GM18511 (cell line): Measurements from ENCODE around the gene KMT5C.

Source experiments
- ATAC-seq: cut with Tn5 transposase; IDR thresholded peaks from one replicate; pipeline ENCODE4 v1.9.1; 2021; ENCODE audit warnings: mild to moderate bottlenecking, moderate library complexity; ENCODE audit not compliant: unreplicated experiment

KMT5C gene

DNA sequence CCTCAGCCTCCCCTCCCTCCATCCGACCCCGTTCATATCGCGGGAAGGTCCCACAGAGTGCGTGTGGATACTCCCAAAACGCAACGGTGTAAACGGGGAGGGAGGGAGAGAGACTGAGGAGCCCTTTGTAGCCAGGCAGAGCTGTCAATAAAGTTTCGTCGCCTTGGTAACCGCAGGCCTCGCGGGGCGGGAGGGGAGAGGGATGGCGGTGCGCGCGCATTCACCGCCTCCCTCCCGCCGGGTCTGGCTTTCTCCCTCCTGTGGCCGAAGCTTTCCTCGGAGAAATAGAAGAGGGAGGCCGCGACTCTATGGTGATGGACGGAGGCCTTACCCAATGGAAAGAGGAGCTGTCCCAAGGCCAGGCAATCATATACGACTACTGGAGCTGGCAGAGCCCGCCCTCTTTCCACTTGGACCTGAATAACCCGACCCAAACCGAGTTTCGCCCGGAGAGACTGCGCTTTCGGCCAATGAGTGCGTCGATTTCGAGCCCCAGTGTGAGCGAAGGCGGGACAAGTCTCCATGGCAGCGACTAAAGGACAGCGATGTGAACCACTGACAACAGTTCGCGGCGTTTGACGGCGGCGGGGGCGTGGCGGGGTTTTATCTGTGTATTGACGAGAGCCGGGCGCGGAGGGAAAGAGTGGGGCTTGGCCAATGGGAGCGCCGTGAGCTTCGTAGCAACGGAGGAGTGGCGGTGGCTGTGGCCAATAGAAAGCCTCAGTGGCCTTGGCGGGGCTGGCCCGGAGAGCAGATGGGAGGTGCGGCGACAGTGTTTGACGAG, at the start of gene KMT5C:
Gene KMT5C, plus strand, starts transcription at position 772 of the 784 bp plus-strand sequence. CDS start 2,061 bp downstream, outside the sequence.
- ATAC-seq: peak; percentile 87

DNA sequence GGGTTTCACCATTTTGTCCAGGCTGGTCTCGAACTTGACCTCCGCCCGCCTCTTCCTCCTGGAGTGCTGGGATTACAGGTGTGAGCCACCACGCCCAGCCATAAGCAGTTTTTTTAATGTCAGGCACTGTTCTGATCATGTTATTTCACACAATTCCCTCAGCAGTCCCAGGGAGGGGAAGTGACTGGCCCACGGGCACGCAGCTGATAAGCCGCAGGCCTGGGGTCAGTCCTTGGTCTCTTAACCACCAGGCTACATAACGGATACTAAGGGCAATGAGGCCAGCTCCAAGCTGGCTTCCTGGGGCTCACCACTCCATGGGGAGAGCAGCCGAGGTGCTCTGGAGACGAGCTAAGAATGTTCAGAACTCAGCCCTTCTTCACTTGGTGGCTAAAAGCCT, 42.4 kb upstream of the KMT5C start:
- ATAC-seq: no peak

DNA sequence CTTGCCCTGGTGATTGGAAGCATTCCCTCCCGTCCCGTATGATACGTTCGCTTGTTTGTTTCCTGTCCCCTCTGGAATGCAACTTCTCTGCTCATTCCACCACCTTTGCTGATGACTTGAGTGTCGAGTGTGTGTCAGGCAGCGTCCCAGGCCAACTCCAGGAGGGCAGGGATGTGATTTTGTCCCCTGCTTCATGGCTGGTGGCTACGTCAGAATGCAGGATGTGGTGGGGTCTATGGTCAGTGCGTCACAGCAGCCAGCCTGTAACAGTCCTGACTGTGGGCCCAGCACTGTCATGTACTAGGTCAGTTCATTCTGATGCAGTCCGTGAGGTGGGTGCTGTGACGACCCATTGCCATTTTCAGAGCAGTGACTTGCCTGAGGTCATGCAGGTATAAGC, 39.7 kb upstream of the KMT5C start:
- no peak for ATAC-seq

DNA sequence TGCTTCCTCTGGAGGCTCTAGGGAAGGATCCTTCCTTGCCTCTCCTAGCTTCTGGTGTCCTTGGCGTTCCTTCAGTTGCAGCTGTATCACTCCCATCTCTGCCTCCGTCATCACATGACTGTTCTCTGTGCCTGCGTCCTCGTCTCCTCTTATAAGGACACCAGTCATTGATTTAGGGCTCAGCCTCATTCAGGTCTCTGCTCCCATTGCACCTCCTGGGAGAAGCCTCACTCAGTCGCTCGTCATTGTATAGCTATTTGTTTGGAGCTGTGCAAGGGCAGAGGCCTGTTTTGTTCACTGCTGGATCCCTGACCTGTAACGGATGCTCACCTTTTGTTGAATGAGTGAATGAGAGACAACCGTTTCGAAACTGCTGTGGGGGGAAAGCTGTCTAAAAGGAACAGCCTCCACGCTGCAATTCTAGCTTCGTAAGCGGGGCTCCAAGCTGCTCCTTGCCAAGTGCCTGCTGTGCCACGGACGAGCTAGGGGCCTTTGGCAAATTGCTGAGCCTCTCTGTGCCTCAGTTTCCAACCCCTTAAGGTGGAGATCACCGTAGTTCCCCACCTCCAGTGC, 38.7 kb upstream of the KMT5C start:
- no peak for ATAC-seq

DNA sequence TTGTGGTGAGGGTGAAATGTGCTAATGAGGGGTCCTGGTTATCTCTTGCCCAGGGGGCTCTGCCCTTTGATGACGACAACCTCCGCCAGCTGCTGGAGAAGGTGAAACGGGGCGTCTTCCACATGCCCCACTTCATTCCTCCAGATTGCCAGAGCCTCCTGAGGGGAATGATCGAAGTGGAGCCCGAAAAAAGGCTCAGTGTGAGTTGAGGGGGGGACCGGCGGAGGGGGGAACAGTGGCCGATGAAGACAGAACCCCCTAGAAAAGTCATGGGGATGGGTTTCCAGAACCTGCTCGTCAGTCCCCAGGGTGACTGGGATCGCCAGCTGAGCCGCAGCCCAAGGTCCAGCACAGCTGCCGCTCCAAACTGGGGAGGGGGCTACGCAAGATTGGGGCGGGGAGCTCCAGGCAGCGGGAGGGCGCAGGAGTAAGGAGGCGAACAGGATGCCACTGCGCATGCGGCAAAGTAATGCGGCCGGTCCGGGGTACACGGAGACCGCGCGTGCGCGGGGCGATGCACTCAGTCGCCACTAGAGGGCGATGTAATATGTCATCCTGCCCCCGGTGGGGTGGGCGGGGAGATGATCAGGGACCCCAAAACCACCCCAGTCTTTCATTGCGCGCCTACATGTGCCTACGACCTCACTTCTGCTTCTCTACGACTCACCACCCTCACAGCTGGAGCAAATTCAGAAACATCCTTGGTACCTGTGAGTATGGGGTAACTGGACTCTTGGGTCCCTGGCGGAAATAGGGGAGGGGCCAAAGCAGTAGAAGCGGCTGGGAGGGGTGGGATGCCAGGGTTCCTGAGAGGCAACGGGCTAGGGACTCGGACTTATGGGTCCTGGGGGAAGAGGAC, 38.0 kb upstream of the KMT5C start:
- ATAC-seq: peak; percentile 67

DNA sequence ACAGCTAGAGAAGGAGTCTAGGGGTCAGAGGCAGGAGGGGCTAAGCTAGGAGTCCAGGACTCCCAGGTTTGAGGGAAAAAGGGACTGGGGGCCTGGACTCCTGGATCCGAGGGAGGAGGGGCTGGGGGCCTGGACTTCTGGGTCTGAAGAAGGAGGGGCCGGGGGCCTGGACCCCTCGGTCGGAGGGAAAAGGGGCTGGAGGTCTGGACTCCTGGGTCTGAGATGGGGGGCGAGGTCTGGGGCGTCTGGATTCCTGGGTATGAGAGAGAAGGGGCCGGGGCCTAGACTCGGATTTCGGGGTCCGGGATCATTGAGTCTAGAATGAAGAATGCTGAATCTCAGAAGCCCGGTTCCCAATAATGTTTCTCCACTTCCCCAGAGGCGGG, 37.4 kb upstream of the KMT5C start:
- ATAC-seq: no peak

DNA sequence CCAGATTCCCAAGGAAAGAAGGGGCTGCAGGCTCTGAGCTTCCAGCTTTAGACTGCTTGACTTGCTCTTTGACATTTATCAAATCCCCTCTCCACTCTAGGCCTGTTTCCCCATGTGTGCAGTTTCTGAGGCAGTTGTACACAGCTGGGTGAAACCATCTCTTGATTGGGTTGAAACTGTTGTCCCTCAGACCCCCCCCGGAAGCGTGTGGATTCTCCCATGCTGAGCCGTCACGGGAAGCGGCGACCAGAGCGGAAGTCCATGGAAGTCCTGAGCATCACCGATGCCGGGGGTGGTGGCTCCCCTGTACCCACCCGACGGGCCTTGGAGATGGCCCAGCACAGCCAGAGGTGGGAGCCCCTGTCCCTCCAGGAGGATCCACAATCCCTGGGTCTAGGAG, 36.2 kb upstream of the KMT5C start:
- no peak for ATAC-seq

DNA sequence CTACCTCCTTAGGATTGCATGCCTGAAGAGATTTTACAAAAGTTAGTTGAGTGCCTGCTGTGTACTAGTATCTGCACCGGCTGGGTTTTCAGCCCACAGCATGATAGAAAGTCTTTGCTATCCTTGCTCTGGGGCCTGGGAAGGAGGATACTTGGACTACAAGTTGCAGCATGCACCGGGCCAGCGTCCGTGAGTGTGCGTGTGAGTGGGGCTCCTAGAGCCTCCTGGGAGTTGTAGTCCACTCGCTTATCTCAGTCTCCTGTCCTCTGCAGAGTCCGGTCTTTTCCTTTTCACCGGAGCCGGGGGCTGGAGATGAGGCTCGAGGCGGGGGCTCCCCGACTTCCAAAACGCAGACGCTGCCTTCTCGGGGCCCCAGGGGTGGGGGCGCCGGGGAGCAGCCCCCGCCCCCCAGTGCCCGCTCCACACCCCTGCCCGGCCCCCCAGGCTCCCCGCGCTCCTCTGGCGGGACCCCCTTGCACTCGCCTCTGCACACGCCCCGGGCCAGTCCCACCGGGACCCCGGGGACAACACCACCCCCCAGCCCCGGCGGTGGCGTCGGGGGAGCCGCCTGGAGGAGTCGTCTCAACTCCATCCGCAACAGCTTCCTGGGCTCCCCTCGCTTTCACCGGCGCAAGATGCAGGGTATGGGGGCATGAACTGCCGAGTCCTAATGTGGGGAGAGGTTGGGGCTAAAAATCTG, 35.2 kb upstream of the KMT5C start:
- no peak for ATAC-seq

DNA sequence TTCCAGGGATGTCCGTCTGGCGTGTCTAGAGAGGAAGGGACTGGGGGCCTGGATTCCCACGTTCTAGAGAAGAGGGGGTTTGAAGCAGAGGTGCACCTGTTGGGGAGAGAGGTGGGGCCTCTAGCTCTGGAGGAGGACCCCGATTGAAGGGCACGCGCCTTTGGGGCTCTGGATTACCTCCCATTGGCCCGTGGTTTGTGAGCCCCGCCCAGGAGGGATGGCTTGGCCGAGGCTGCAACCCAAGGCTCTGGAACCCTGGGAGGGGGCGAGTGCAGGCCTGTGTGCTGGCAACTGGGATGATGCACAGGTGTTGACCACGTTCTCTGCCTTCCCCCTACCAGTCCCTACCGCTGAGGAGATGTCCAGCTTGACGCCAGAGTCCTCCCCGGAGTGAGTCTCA, 34.7 kb upstream of the KMT5C start:
- ATAC-seq: no peak

DNA sequence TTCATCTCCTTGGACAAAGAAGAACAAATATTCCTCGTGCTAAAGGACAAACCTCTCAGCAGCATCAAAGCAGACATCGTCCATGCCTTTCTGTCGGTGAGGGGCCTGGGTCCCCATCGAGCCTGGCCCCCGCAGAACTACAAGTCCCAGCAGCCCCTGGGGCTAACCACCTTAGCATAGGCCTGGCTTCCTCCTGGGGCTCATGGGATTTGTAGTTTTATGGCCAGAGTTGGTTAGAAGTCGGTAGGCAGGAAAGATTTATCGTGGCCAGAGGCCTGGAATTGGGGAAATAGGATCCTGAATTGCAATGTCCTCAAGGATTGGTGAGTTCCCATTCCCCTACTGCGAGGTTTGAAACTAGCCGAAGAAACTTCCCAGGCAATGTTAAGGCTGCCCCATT, 34.2 kb upstream of the KMT5C start:
- no peak for ATAC-seq

DNA sequence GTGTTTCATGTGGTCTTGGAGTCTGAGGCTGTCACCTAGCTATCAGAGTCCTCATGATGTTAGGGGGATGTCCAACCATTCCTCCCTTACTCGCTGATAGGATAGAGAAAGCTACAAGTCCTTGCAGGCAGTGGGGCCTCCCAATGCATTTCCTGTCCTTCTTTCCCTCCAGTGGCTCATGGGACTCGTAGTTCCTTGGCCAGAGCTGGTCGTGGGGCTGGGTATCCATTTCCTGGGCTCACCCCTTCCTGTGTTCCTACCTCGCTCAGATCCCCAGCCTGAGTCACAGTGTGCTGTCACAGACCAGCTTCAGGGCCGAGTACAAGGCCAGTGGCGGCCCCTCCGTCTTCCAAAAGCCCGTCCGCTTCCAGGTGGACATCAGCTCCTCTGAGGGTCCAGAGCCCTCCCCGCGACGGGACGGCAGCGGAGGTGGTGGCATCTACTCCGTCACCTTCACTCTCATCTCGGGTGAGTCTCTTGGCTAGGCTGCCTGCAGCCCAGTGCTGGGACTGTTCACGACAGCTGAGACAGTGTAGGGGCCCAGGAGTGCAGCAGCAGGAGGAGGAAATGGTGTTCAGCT, 33.6 kb upstream of the KMT5C start:
- no peak for ATAC-seq

DNA sequence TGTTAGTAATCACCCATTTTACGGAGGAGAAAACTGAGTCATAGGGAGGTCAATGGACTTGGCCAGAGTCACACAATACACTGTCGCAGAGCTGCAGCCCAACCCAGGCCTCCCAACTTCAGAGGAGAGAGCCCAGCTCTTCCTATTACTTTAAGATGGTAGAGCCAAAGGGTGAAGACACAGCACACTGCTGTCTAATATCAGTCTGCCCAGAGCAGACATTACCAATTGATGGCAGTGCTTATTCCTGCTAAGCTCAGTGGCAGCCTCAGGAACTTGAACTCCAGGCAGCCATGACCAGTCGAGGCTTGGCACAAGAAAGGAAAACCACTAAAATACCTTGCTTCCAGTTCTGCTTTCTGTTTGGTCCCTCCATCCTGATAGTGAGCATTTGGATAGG, 33.0 kb upstream of the KMT5C start:
- ATAC-seq: no peak

DNA sequence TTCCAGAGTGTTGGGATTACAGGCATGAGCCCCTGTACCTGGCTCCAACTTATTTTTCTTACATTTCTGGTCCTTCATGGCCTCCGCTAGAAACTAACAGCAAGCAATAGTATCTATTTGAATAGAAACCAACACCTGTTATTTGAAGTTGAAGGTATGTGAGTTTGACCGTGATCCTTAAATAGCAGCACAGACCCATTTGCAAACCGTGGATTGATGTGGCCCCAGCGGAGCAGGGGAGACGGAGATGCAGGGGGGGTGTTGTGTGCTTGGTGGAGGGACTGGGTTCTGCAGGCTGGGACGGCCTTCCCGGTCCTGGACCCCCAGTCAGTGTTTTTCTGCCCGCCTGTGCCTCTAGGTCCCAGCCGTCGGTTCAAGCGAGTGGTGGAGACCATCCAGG, 31.4 kb upstream of the KMT5C start:
- no peak for ATAC-seq

DNA sequence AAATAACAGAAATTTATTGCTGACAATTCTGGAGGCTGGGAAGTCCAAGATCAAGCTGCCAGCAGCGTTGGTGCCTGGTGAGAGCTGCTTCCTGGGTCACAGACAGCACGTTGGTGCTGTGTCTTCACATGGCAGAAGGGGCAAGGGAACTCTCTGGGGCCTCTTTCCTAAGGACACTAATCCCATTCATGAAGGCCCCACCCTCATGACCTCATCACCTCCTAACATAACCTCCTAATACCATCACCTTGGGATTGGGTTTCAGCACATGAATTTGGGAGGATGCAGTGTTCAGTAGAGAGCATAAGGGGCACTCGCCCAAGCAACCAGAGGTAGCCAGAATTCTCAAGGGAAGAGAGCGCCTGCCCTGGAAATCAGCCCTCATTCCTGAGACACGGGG, 30.2 kb upstream of the KMT5C start:
- ATAC-seq: no peak

DNA sequence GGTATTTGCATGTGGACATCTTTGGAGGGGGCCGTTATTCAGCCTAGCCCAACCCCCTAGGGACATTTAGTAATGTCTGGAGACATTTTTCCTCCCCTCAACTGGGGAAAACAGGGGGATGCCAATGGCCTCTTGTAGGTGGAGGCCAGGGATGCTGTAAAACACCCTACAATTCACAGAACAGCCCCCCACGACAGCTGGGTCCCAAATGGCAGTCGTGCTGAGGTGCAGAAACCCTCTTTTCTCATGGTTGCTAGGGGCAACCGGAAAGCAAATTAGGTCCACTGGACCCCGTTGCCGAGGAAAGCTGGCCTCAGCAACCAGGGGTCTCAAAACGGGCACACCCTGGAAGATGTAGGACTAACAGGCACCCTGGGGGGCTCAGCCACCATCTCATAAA, 29.2 kb upstream of the KMT5C start:
- ATAC-seq: no peak

DNA sequence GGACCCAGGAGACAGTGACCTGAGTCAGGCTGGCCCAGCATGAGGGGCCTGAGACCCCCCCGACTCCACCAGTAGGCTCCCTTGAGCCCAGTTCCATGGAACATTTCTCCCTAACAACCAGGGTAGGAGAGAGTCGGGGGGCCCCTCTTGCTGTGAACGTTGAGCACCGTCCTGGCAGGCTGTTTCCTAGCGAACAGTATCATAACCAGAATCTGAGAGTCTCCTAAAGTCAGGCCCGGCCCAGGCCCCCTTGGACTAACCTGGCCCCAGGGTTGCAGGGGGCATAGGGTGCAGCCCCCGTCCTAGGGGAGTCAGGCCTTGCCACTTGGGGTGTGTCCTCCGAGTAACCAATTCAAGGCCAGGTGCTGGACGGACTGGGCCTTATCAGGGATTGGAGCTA, 28.3 kb upstream of the KMT5C start:
- ATAC-seq: no peak

DNA sequence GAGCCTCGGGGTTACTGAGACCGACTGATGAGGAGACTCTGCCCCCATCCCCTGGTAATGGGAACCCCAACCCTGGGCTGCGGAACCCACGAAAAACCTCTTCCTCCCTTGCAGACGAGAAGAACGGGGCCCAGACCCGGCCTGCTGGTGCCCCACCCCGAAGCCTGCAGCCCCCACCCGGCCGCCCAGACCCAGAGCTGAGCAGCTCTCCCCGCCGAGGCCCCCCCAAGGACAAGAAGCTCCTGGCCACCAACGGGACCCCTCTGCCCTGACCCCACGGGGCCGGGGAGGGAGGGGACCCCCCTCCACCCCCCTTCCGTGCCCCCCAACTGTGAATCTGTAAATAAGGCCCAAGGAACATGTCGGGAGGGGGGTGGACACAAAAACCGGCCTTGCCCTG, 27.9 kb upstream of the KMT5C start:
- no peak for ATAC-seq

DNA sequence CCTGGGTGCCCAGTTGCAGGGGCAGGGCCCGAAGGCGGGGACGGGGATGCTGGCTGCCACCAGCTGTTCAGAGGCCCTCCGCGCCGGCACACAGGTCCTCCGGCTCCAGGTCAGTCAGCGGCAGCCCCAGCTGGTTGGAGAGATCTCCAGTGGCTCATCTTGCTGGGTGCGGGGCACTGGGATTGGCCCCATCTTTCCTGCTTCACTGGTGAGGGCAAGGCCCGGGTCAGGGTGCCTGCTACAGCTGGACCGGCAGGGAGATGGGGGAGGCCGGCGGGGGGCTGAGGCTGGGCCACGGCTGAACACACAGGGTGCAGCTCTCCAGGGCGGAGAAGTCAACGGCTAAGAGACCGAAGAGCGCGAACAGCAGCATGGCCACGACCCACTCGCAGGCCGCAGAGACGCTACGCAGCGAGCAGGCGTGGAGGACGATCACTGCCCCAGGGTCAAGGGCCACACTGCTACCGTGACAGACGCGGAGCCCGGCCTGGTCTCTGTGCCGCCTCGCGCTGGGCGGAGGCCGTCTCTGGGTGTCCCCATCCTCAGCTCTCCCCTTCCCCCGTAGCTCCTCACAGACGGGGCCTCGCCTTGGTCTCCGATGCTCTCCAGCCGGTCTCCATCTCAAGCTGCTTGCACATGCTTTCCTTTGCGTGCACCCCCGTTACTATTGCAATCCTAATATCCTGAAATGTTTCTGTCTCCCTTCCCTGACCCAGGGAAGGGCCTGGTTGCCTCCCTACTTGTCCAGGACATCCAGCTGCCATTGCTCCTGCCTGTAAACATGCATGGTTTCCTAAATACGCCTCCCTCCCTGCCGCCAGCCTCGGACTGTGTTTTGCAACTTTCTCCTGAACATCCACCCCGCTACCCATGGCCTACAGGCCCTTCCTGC, 26.8 kb upstream of the KMT5C start:
- no peak for ATAC-seq

DNA sequence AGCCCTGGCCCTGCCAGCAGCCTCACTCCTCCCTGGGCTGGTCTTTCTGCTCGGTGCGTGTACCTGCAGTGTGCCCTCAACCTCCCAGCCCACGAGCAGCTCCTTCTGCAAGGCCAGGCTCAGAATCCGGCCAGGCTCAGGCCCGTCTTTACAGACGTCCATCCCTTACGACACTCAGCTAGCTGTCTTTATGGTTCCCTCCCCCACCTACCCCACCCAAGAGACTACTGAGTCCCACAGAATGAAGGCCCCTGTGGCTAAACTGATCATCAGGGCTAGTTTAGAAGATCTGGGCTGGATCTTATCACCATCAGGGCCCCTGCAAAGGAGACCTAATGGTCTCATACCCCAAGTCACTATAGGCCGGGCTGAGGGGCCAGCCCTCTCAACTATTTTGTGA, 25.3 kb upstream of the KMT5C start:
- ATAC-seq: no peak

DNA sequence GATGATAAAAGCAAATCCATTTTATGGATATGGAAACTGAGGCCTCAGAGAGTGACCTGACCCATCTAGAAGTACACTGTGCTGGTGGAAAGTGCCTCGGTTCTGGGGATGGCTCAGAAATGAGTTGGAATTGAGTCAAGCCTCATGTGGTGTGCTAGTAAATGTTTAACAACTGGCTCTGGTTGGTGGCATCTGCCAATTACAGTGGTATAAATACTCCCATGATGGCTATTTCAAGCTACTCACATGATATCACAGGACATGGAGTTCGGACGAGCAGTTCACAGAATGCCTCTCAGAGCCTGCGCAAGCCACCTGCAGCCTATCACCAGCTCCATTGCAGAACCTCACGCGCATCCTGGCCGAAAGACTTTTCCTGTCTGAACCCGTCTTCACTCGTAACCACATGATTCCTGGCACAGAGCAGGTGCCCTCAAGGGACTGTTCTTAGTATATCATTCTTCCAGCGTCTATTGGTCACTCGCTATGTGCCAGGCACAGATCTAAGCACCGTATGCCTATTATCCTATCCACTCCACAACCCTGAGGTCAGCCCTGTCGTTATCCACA, 23.6 kb upstream of the KMT5C start:
- ATAC-seq: no peak
